Epithelial cell of proximal tubule (primary cell): ENCODE data around the gene LAMTOR5. TPM values are rescaled to one million over a fixed set of nuclear protein-coding genes. Genes with fewer than 3 reads are reported as not detected.

Experiments
- DNase-seq: peaks from one replicate; pipeline ENCODE4 v3.0.0-alpha.2; 2011; ENCODE audit warnings: low read depth
- H3K4me3 ChIP-seq: 2 replicates; pipeline ENCODE4 v1.5.1; 2011; ENCODE audit warnings: low read depth, mild to moderate bottlenecking, low read length
- total RNA-seq: library from RNA; depleted of rRNA; stranded (reverse); fragments of >200 nt; gene quantifications from 2 replicates; pipeline ENCODE4 v1.2.3, GENCODE V29; 2015
- TF ChIP-seq, protein P1 (sequence below): conservative IDR thresholded peaks from 2 replicates; pipeline ENCODE4 v1.5.1; 2012; ENCODE audit warnings: low read depth, mild to moderate bottlenecking, low read length

Gene LAMTOR5
- total RNA-seq, 1 donor from 2014 or later: 206 TPM

DNA sequence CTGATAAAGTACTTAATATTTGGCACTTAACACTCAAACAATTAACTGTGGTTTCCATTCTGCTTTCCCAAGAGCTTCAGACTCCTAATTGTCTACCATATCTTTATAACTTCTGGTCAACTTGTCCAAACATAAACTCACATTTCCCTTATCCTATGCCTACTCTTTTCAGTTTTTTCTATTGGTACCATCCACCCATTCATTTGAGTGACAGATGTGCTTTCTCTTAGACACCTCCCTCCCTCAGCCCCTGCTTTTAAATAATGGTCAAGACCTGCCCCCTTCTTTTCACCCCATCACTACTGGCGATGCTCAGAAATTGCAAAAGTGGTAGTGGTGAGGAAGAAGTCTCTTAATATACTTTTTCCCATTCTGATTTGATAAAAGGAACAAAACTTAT is 22.1 kb downstream of the LAMTOR5 start:
- H3K4me3 ChIP-seq: no peak overlapping the region
- TF ChIP-seq, protein P1, sequence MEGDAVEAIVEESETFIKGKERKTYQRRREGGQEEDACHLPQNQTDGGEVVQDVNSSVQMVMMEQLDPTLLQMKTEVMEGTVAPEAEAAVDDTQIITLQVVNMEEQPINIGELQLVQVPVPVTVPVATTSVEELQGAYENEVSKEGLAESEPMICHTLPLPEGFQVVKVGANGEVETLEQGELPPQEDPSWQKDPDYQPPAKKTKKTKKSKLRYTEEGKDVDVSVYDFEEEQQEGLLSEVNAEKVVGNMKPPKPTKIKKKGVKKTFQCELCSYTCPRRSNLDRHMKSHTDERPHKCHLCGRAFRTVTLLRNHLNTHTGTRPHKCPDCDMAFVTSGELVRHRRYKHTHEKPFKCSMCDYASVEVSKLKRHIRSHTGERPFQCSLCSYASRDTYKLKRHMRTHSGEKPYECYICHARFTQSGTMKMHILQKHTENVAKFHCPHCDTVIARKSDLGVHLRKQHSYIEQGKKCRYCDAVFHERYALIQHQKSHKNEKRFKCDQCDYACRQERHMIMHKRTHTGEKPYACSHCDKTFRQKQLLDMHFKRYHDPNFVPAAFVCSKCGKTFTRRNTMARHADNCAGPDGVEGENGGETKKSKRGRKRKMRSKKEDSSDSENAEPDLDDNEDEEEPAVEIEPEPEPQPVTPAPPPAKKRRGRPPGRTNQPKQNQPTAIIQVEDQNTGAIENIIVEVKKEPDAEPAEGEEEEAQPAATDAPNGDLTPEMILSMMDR: no peak
- no peak for DNase-seq

DNA sequence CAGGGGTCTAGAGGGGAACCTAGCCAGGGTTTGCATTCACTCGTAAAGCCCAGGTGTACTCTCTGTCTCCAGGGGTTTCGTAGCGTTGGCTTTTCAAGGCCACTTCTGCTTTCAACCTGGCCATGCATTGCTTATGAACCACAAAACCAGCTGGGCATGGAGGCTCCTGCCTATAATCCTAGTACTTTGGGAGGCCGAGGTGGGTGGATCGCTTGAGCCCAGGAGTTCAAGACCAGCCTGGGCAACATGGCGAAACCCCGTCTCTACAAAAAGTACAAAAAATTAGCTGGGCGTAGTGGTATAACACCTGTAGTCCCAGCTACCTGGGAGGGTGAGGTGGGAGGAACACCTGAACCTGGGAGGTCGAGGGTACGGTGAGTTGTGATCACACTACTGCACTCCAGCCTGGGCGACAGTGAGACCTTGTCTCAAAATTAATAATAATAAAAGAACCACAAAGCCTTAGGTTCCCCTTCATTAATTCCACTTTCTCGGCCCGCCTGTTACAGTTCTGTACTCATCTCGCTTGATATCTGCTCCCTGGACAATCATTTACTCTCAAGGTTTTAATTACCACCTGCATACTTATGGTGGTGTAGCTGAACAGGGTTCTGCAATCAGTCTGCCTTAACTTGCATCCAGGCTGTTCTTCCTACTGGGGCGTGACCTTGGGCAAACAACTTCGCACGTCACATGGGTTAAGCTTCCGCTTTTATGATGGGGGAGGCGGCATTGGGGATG is 22.7 kb downstream of the LAMTOR5 start:
- DNase-seq: no peak
- H3K4me3 ChIP-seq: no peak overlapping the region
- TF ChIP-seq, protein P1: no peak

DNA sequence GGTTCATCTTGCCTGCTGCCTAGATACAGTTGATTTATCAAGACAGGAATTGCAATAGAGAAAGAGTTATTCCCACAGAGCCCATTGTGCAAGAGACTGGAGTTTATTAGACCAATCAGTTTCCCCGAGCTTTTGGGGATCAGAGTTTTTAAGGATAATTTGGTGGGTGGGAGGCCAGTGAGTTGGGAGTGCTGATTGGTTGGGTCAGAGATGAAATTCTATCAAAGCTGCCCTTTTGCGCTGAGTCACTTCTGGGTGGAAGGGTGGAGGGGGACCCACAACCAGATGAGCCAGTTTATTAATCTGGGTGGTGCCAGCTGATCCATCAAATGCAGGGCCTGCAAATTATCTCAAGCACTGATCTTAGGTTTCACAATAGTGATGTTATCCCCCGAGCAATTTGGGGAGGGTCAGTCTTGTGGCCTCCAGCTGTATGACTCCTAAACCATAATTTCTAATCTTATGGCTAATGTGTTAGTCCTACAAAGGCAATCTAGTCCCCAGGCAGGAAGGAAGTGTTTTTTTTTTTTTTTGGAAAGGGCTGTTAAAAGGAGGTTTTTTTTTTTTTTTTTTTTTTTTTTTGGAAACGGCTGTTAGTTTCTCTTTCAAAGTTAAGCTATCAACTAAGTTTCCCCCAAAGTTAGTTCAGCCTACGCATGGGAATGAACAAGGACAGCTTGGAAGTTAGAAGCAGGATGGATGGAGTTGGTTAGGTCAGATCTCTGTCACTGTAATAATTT is 24.1 kb downstream of the LAMTOR5 start:
- DNase-seq: no peak
- H3K4me3 ChIP-seq: no peak overlapping the region
- TF ChIP-seq, protein P1: no peak

DNA sequence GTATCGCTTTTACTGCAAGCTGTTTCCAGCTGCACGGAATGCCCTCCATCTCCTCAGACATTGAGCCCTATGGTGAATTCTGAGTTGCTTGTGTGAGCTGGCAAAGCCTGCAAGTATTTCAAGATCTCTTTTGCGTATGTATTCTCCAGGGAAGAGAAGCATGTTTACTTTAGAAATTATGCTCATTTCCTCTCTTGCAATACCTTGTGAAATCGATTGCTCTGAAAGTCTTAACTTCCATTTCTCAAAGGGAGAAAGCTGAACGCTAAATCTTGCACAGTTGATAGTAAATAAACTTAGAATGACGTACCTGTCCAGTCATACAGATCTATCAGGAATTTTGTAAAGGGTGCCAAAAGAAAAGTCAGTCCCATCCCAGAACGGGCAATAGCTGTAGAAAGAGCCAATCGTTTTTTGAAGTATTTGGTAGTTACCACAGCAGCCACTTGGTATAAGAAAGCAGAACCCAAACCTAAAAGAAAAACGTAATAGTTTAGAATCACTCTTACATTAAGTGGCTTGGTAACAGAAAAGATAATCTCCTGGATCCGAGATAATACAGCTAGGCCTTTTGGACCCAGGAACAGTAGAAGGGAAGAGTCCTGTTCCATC is 26.7 kb downstream of the LAMTOR5 start:
- H3K4me3 ChIP-seq: no peak overlapping the region
- TF ChIP-seq, protein P1: no peak
- DNase-seq: no peak

DNA sequence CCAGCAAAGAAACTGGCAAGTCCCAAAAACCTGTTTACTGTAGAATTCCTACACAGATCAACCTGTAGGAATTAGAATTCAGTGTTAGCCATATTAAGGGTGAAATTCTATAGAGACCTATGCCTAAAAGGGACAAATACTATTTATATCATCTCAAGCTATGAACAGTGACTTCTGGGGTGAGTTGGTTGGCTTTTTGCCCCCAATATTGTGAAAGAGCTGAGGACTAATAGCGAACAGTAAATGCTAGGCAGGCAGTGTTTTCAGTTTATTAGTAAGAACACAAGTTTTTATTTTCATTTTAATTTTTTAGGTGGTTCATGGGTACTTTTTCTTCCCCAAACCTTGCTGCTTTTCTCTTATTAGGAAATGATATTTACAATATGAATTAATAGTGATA is 32.0 kb downstream of the LAMTOR5 start:
- no peak overlapping the region for H3K4me3 ChIP-seq
- DNase-seq: no peak
- TF ChIP-seq, protein P1: no peak

DNA sequence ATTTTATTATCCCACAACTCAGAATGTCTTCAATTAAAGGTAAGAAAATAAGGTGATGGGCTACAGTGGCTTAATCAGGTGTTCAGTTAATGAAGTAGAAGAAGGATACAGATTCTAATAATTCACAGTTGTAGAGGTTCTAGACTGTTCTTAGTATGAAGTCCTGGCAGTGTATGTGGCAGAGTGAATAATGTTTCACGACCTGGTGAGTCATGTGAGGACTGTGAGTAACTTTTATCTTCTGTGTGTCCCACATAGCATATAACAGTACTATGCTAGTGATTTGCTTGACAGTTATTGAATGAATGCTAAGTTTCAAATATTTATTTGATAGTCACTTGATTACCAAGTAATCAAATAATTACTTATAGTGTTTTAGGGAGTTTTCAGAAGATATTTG is 36.7 kb downstream of the LAMTOR5 start:
- TF ChIP-seq, protein P1: no peak
- DNase-seq: no peak
- H3K4me3 ChIP-seq: no peak overlapping the region
